WTC11 (cell line): ENCODE data around the gene BRD4. TPM values are rescaled to one million over a fixed set of nuclear protein-coding genes. Genes with fewer than 3 reads are reported as not detected.
A peak's percentile ranks its signal among the peaks of the same experiment; 100 is the strongest.

Experiments used
- ATAC-seq: fragments of 200-7000 bp; cut with Tn5 transposase; 2 replicates; pipeline ENCODE4 v1.10.0; 2021; ENCODE audit warnings: mild to moderate bottlenecking, moderate library complexity
- CTCF ChIA-PET: fragments of 300-600 bp; sonication (Branson Sonifier 250); formaldehyde crosslinking; loops from one replicate; lab custom pipeline; 2021; ENCODE audit warnings: antibody characterized with exemption; lab: Charles Lee
- POLR2A ChIA-PET: fragments of 350-600 bp; sonication (Branson Sonifier 250); formaldehyde crosslinking; loops from one replicate; lab custom pipeline; 2021; ENCODE audit warnings: antibody characterized with exemption; lab: Charles Lee
- DNase-seq: peaks from one replicate; pipeline ENCODE4 v3.0.0; 2021; ENCODE audit warnings: low spot score
- H3K27ac Mint-ChIP-seq: 2 replicates; pipeline ENCODE4 v1.8.0; 2021; ENCODE audit warnings: mixed read lengths
- H3K27me3 Mint-ChIP-seq: 2 replicates; pipeline ENCODE4 v1.8.0; 2021; ENCODE audit warnings: low read depth, mild to moderate bottlenecking, moderate library complexity, mixed read lengths
- H3K36me3 Mint-ChIP-seq: 2 replicates; pipeline ENCODE4 v1.8.0; 2021; ENCODE audit warnings: mixed read lengths
- H3K4me1 Mint-ChIP-seq: 2 replicates; pipeline ENCODE4 v1.8.0; 2022; ENCODE audit warnings: mixed read lengths
- H3K4me3 Mint-ChIP-seq: 2 replicates; pipeline ENCODE4 v1.8.0; 2021; ENCODE audit warnings: mild to moderate bottlenecking, moderate library complexity, mixed read lengths
- H3K9me3 Mint-ChIP-seq: 2 replicates; pipeline ENCODE4 v1.8.0; 2021; ENCODE audit warnings: mixed read lengths
- CBFB ChIP-seq: sonication (generic); formaldehyde crosslinking; IDR thresholded peaks from 2 replicates; pipeline ENCODE4 v1.8.1; 2022; ENCODE audit warnings: mild to moderate bottlenecking, low read depth, missing genetic modification reagents
- CTCF ChIP-seq: fragments of 200-600 bp; IDR thresholded peaks from 2 replicates; pipeline ENCODE4 v1.8.0; 2022; ENCODE audit warnings: antibody characterized with exemption
- ELF4 ChIP-seq: sonication (generic); formaldehyde crosslinking; IDR thresholded peaks from 2 replicates; pipeline ENCODE4 v1.8.1; 2022; ENCODE audit warnings: low read depth, mild to moderate bottlenecking, moderate library complexity, missing genetic modification reagents
- ERG ChIP-seq: fragments of 250-450 bp; sonication (Bioruptor Pico); IDR thresholded peaks from 2 replicates; pipeline ENCODE4 v1.8.0; 2021; ENCODE audit warnings: mild to moderate bottlenecking
- FOXJ3 ChIP-seq: sonication (generic); formaldehyde crosslinking; IDR thresholded peaks from 2 replicates; pipeline ENCODE4 v1.9.0; 2021; ENCODE audit warnings: missing genetic modification reagents, mild to moderate bottlenecking, borderline replicate concordance
- GABPB1 ChIP-seq: sonication (generic); formaldehyde crosslinking; IDR thresholded peaks from 2 replicates; pipeline ENCODE4 v1.8.1; 2023; ENCODE audit warnings: mild to moderate bottlenecking, missing genetic modification reagents
- MLX ChIP-seq: sonication (generic); formaldehyde crosslinking; IDR thresholded peaks from 2 replicates; pipeline ENCODE4 v1.8.1; 2023; ENCODE audit warnings: mild to moderate bottlenecking, missing genetic modification reagents, moderate library complexity
- NFYB ChIP-seq: sonication (generic); formaldehyde crosslinking; conservative IDR thresholded peaks from 2 replicates; pipeline ENCODE4 v1.8.0; 2022; ENCODE audit warnings: low read depth, missing genetic modification reagents
- NR1H2 ChIP-seq: sonication (generic); formaldehyde crosslinking; IDR thresholded peaks from 2 replicates; pipeline ENCODE4 v1.9.0; 2021; ENCODE audit warnings: mild to moderate bottlenecking, moderate library complexity, missing genetic modification reagents
- SOX15 ChIP-seq: fragments of 250-450 bp; sonication (Bioruptor Pico); IDR thresholded peaks from 2 replicates; pipeline ENCODE4 v1.9.0; 2021; ENCODE audit warnings: mild to moderate bottlenecking
- ZBTB43 ChIP-seq: sonication (generic); formaldehyde crosslinking; IDR thresholded peaks from 2 replicates; pipeline ENCODE4 v1.8.1; 2023; ENCODE audit warnings: mild to moderate bottlenecking, missing genetic modification reagents
- ZNF121 ChIP-seq: sonication (generic); formaldehyde crosslinking; IDR thresholded peaks from 2 replicates; pipeline ENCODE4 v1.8.0; 2023; ENCODE audit warnings: missing genetic modification reagents
- ZNF396 ChIP-seq: fragments of 250-450 bp; sonication (Bioruptor Pico); IDR thresholded peaks from 2 replicates; pipeline ENCODE4 v1.8.0; 2021; ENCODE audit warnings: mild to moderate bottlenecking, moderate library complexity, borderline replicate concordance
- total RNA-seq: library from RNA; stranded (reverse); gene quantifications from 3 replicates; pipeline ENCODE4 v1.2.3, GENCODE V29; 2021
- TF ChIP-seq, protein P1 (sequence below): sonication (generic); formaldehyde crosslinking; IDR thresholded peaks from 2 replicates; pipeline ENCODE4 v1.8.1; 2022; ENCODE audit warnings: mild to moderate bottlenecking, missing genetic modification reagents, moderate library complexity, borderline replicate concordance

Gene BRD4
- total RNA-seq, 1 experiment from 2014 or later: 128 TPM

DNA sequence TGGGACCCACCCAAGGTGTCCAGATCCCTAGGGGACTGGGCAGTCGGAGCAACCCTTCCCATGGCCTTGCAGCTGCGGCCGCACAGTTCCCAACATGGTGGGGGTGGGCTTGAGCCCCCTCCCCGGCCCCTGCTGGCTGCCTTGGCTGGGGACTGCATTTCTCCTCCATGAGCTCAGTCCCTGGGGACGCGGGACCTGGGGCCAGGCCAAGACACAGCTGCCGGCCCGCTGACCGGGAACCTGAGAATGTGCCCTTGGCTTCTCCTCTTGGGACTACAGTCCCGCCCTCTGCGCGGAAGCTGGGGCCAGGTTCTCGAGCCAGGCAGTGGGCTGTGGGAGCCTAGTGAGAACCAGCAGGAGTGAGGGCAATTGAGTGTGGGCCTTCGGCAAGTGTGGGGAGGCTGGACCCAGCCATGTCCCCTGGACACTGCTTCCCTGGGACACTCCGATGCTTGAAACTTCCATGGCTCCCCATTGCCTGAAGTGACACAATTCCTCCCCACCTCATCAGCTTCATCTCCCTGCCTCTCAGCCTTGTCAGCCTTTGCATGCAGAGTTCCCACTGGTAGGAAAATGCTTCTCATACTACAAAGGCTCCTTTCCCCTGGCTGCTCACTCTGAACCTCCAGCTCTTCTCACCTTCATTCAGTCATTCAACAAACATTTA is 118.5 kb downstream of the BRD4 start:
- ATAC-seq: no peak
- ChIA-PET CTCF (interaction anchor here (0.6 to 1.3 kb wide), 2 partner anchors 36 to 60 kb away, joined by 3 to 4 read pairs; no protein-coding TSS in a partner anchor), POLR2A (interaction anchor here (0.6 kb wide), 1 partner anchor 110 kb away, joined by 3 read pairs; no protein-coding TSS in a partner anchor)
- H3K4me3 Mint-ChIP-seq: no peak overlapping the region
- H3K9me3 Mint-ChIP-seq: no peaks in the 10 kb centered on the region
- no peak overlapping the region for H3K27ac Mint-ChIP-seq
- peak; percentile 25 for DNase-seq
- no peaks in the 10 kb centered on the region for H3K36me3 Mint-ChIP-seq
- no peaks in the 10 kb centered on the region for H3K27me3 Mint-ChIP-seq
- TF ChIP-seq NFYB (no peak), CBFB (no peak), NR1H2 (CRISPR knock-in tag) (no peak), ZBTB43 (CRISPR knock-in tag) (no peak), SOX15 (CRISPR knock-in tag) (no peak), ZNF396 (CRISPR knock-in tag) (no peak), GABPB1 (no peak)
- TF ChIP-seq, protein P1, sequence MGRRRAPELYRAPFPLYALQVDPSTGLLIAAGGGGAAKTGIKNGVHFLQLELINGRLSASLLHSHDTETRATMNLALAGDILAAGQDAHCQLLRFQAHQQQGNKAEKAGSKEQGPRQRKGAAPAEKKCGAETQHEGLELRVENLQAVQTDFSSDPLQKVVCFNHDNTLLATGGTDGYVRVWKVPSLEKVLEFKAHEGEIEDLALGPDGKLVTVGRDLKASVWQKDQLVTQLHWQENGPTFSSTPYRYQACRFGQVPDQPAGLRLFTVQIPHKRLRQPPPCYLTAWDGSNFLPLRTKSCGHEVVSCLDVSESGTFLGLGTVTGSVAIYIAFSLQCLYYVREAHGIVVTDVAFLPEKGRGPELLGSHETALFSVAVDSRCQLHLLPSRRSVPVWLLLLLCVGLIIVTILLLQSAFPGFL: no peak
- no peaks in the 10 kb centered on the region for H3K4me1 Mint-ChIP-seq

DNA sequence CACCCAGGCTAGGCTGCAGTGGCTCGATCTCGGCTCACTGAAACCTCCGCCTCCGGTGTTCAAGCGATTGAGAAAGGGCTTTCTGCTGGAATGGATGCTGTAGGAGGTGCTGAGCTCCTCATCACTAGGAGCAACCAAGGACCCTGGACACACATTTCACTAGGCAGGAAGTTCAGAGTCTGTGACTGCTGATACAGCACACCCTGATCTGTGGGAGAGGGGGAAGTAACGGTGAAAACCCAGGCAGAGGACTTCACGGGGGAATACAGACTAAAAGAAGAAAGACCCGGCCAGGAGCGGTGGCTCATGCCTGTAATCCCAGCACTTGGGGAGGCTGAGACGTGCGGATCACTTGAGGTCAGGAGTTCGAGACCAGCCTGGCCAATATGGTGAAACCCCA is 119.6 kb downstream of the BRD4 start:
- no peak for TF ChIP-seq CTCF
- Mint-ChIP-seq H3K4me3 (no peak overlapping the region), H3K27me3 (no peaks in the 10 kb centered on the region), H3K36me3 (no peaks in the 10 kb centered on the region), H3K4me1 (no peaks in the 10 kb centered on the region), H3K9me3 (no peaks in the 10 kb centered on the region), H3K27ac (no peak overlapping the region)
- CTCF ChIA-PET: interaction anchor here (1.3 kb wide), 1 partner anchor 35 kb away, joined by 3 read pairs; no protein-coding TSS in a partner anchor
- ATAC-seq: no peak
- POLR2A ChIA-PET: no interaction called here
- DNase-seq: no peak

DNA sequence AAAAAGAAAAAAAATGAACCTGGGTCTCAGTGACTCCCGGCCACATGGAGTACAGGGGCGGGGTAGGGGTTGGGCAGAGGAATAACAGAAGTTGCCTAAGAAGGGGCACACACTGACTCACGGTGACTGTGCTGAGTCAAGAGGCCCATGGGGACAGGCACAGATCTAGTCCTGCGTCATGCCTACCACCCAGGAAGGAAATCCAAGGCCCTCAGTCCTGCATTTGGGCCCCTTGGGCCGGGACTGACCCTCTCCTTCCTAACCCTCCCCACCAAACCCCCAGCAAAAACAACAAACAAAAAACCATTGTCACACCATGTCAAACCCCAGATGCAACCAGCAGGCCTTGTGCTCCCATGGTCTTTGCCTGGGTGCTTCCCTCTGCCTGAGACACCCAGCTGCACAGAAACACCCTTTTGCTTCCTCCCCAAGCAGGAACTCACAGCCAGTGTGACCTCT is 122.0 kb downstream of the BRD4 start:
- Mint-ChIP-seq H3K9me3 (peaks cover 4% of the 10 kb centered on the region), H3K4me1 (no peaks in the 10 kb centered on the region), H3K27me3 (peaks cover 8% of the 10 kb centered on the region), H3K36me3 (no peaks in the 10 kb centered on the region), H3K27ac (no peak overlapping the region), H3K4me3 (no peak overlapping the region)
- ChIA-PET CTCF (no interaction called here), POLR2A (interaction anchor here (0.7 to 0.9 kb wide), 2 partner anchors 60 to 109 kb away, joined by 3 to 4 read pairs; no protein-coding TSS in a partner anchor)
- ATAC-seq (no peak), DNase-seq (no peak)
- no peak for TF ChIP-seq ERG (CRISPR knock-in tag)
- no peak for TF ChIP-seq ELF4 (CRISPR knock-in tag)
- TF ChIP-seq FOXJ3 (CRISPR knock-in tag): no peak

DNA sequence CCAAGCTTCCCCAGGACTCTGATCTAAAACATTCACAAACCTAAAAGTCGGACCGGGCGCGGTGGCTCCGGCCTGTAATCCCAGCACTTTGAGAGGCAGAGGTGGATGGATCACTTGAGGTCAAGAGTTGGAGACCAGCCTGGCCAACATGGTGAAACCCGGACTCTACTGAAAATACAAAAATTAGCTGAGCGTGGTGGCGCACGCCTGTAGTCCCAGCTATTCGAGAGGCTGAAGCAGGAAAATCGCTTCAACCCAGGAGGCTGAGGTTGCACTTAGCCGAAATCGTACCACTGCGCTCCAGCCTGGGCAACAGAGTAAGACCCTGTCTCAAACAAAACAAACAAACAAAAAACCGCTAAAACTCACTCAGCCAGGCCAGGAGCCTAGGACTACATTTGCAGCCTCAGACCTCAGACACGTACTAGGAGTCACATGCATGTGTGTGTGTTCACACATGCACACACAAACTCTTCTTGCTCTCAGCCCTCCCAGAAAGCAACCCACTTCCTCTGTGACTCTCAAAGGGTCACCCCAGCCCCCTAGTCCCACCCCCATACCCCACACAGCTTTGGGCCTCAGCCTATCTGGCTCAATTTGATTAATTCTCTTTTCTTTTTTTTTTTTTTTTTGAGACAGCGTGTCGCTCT is 130.8 kb downstream of the BRD4 start:
- Mint-ChIP-seq H3K27ac (no peak overlapping the region), H3K9me3 (peaks cover 4% of the 10 kb centered on the region), H3K4me1 (peaks cover 19% of the 10 kb centered on the region), H3K36me3 (peaks cover 13% of the 10 kb centered on the region), H3K27me3 (peaks cover 14% of the 10 kb centered on the region), H3K4me3 (peak overlapping the region; percentile 80)
- ATAC-seq (no peak), DNase-seq (no peak)
- ChIA-PET CTCF (no interaction called here), POLR2A (interaction anchor here (0.7 to 2.0 kb wide), 3 partner anchors 20 to 191 kb away, joined by 3 to 7 read pairs (median 6); no protein-coding TSS in a partner anchor)
- peak; percentile 65; the same call in 1 of the 2 replicates for TF ChIP-seq ZNF121 (CRISPR knock-in tag)
- no peak for TF ChIP-seq MLX
